PC-9 (cell line): ENCODE data around the gene ADISSP. TPM values are rescaled to one million over a fixed set of nuclear protein-coding genes. Genes with fewer than 3 reads are reported as not detected.

Source experiments
- Bru-seq: library from RNA; stranded (reverse); fragments of 400-500 nt; gene quantifications from one replicate; lab custom pipeline; 2021; lab: Mats Ljungman, UMichigan
- BruChase-seq, 2 experiments: library from RNA; stranded (reverse); fragments of 400-500 nt; gene quantifications; one replicate each; lab custom pipeline; 2021; lab: Mats Ljungman, UMichigan
- BruUV-seq: library from RNA; stranded (reverse); fragments of 400-500 nt; replicated peaks from 2 replicates; lab custom pipeline; 2021; lab: Mats Ljungman, UMichigan
- CTCF ChIA-PET: fragments of 300-600 bp; sonication (Branson Sonifier 250); formaldehyde crosslinking; loops from one replicate; lab custom pipeline; 2022; ENCODE audit warnings: antibody characterized with exemption; lab: Charles Lee
- POLR2A ChIA-PET: fragments of 300-600 bp; sonication (Branson Sonifier 250); formaldehyde crosslinking; loops from one replicate; lab custom pipeline; 2022; ENCODE audit warnings: antibody characterized with exemption; ENCODE audit not compliant: unreplicated experiment; lab: Charles Lee
- DNase-seq, 2 experiments: peaks; one replicate each; pipeline versions ENCODE4 v3.0.0 to v3.0.0-alpha.2; 2015 to 2022; ENCODE audit warnings: mixed read lengths in 1 of 2
- H2AFZ ChIP-seq: fragments of 200-600 bp; sonication (generic); 2 replicates; pipeline ENCODE4 v1.8.1; 2017; ENCODE audit warnings: antibody characterized with exemption
- H3F3A ChIP-seq: fragments of 200-600 bp; sonication (generic); 2 replicates; pipeline ENCODE4 v1.8.1; 2017; ENCODE audit warnings: antibody characterized with exemption, mild to moderate bottlenecking, low read depth; ENCODE audit not compliant: insufficient read depth
- H3K27ac ChIP-seq: fragments of 200-600 bp; sonication (generic); 2 replicates; pipeline ENCODE4 v1.6.1; 2016; ENCODE audit warnings: mixed run types
- H3K27me3 ChIP-seq: fragments of 200-600 bp; sonication (generic); 2 replicates; pipeline ENCODE4 v1.6.1; 2016; ENCODE audit warnings: low read depth, mixed run types; ENCODE audit not compliant: insufficient read depth
- H3K36me3 ChIP-seq: fragments of 200-600 bp; sonication (generic); 2 replicates; pipeline ENCODE4 v1.6.1; 2016; ENCODE audit warnings: low read depth, mixed run types
- H3K4me1 ChIP-seq: fragments of 200-600 bp; sonication (generic); replicated peaks from 2 replicates; pipeline ENCODE4 v1.6.1; 2016; ENCODE audit warnings: mixed run types; ENCODE audit not compliant: insufficient read depth
- H3K4me2 ChIP-seq: fragments of 200-600 bp; sonication (generic); 2 replicates; pipeline ENCODE4 v1.6.1; 2017; ENCODE audit warnings: mixed run types
- H3K4me3 ChIP-seq: fragments of 200-600 bp; sonication (generic); 2 replicates; pipeline ENCODE4 v1.6.1; 2016; ENCODE audit warnings: mixed run types
- H3K79me2 ChIP-seq: fragments of 200-600 bp; sonication (generic); 2 replicates; pipeline ENCODE4 v1.6.1; 2017; ENCODE audit warnings: low read depth, mixed run types
- H3K9me2 ChIP-seq: fragments of 200-600 bp; sonication (generic); 2 replicates; pipeline ENCODE4 v1.8.1; 2017; ENCODE audit warnings: mild to moderate bottlenecking; ENCODE audit not compliant: insufficient read depth
- H3K9me3 ChIP-seq: fragments of 200-600 bp; sonication (generic); 2 replicates; pipeline ENCODE4 v1.8.1; 2016; ENCODE audit warnings: low read depth; ENCODE audit not compliant: insufficient read depth
- H4K20me1 ChIP-seq: fragments of 200-600 bp; sonication (generic); 2 replicates; pipeline ENCODE4 v1.8.1; 2017; ENCODE audit not compliant: insufficient read depth
- EZH2 ChIP-seq: fragments of 200-600 bp; sonication (generic); IDR thresholded peaks from 2 replicates; pipeline ENCODE4 v1.8.0; 2017; ENCODE audit warnings: antibody characterized with exemption, low read depth
- intact Hi-C: fragments of 100-400 bp; cut with micrococcal nuclease; formaldehyde crosslinking; loops from one replicate; pipeline ENCODE4 v1.10.0; 2022; ENCODE audit not compliant: unreplicated experiment
- long read RNA-seq: library from polyadenylated mRNA; stranded (forward); transcript quantifications from one replicate; pipeline ENCODE4 v2.0.0, GENCODE V29; 2022
- total RNA-seq: library from RNA; stranded (reverse); gene quantifications from 2 replicates; pipeline ENCODE4 v1.2.3, GENCODE V29; 2021
- TF ChIP-seq, protein P1 (sequence below): fragments of 200-600 bp; sonication (generic); conservative IDR thresholded peaks from 2 replicates; pipeline ENCODE4 v1.6.1; 2017; ENCODE audit warnings: mixed run types, antibody characterized with exemption, mild to moderate bottlenecking, moderate library complexity

Gene ADISSP
- total RNA-seq (86.9 and 95.0 TPM in 2 replicates), Bru-seq, nascent RNA (percentile 52 among the genes with signal in this experiment), BruChase-seq, experiment 1, labeled RNA remaining after a 2-hour chase (percentile 51 among the genes with signal in this experiment), BruChase-seq, experiment 2, labeled RNA remaining after a 6-hour chase (percentile 62 among the genes with signal in this experiment)
- long read RNA-seq, transcript C20orf27-202 (6 exons, 1,886 nt) = major isoform, 216 of 233 reads
- long read RNA-seq, partial matches to known transcripts = 5 of 233 reads
- long read RNA-seq, other reads (novel, unspliced or antisense) = 9 of 233 reads

DNA sequence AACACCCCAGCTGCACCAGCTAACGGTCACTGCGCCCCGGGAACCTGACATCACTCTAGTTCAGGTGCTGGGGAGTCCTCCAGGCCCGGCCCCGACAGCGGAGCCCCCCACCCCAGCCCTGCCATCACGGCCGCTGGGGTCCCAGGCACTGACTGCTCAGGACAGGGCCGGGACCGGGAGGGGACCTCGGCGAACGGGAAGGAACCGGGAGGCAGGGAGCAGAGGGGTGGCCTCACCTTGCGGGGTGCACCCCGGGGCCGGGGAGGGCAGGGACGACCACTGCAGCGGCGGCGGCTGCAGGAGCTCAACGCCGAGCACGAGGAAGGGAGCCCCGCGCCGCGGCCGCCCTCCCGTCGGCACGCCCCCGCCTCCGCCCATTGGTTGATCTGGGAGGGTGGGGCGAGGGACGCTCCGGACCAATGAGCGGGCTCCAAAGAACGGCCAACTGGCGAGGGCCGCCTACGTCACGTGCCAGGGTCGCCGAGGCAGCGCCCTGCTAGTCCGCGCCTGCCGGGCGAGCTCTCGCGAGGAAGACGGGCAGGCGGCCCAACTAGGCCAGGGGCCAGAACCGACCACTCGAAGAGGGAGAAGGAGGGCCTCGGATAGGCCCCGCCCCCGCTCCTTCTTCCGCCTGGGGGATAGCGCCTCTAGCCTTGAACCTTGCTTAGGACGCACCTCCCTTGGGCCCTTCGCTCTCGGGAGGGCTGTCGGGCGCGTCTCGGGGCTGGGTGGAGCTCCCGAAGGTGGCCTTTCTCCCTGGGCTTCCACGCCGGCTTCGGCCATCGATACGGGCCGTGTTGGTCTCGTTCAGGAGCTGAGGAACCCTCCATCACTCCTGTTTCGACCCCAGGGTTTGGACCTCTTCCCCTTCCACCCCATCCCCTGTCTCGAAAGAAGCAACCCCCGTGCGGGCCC, at the start of gene ADISSP:
TSS of gene ADISSP (minus strand) at position 327 of the 915 bp plus-strand sequence. CDS start 7,653 bp downstream, outside the sequence.
- no peaks in the 10 kb centered on the region for H3K9me3 ChIP-seq
- no TSS peak for BruUV-seq
- peak; percentile 90 to 99 for DNase-seq
- H2AFZ ChIP-seq = peak within 1 kb of the TSS; percentile 96
- H3K4me1 ChIP-seq = peaks cover 25% of the 10 kb centered on the region
- ChIA-PET POLR2A (interaction anchor here (0.5 to 1.2 kb wide), 8 partner anchors 8 to 999 kb away, joined by 3 to 6 read pairs (median 3); partner anchors contain the start of genes CENPB and SPEF1), CTCF (interaction anchor here (0.6 to 2.3 kb wide), 5 partner anchors 14 to 204 kb away, joined by 3 to 7 read pairs (median 3); partner anchors contain the start of gene SPEF1)
- intact Hi-C loops = loop anchor here (1.0 kb wide), 1 partner anchor 14 kb away; the partner anchor contains the start of gene SPEF1
- no peaks in the 10 kb centered on the region for H3K9me2 ChIP-seq
- TF ChIP-seq, protein P1, sequence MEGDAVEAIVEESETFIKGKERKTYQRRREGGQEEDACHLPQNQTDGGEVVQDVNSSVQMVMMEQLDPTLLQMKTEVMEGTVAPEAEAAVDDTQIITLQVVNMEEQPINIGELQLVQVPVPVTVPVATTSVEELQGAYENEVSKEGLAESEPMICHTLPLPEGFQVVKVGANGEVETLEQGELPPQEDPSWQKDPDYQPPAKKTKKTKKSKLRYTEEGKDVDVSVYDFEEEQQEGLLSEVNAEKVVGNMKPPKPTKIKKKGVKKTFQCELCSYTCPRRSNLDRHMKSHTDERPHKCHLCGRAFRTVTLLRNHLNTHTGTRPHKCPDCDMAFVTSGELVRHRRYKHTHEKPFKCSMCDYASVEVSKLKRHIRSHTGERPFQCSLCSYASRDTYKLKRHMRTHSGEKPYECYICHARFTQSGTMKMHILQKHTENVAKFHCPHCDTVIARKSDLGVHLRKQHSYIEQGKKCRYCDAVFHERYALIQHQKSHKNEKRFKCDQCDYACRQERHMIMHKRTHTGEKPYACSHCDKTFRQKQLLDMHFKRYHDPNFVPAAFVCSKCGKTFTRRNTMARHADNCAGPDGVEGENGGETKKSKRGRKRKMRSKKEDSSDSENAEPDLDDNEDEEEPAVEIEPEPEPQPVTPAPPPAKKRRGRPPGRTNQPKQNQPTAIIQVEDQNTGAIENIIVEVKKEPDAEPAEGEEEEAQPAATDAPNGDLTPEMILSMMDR = no peak
- TF ChIP-seq EZH2 = no peak
- H3K36me3 ChIP-seq = no peaks in the 10 kb centered on the region
- H3K27me3 ChIP-seq = no peaks in the 10 kb centered on the region
- H3K79me2 ChIP-seq = peaks cover 16% of the 10 kb centered on the region
- H3K4me2 ChIP-seq = peak within 1 kb of the TSS; percentile 99
- peak within 1 kb of the TSS; percentile 60 for H3K27ac ChIP-seq
- H3K4me3 ChIP-seq = peak within 1 kb of the TSS; percentile 95
- no peaks in the 10 kb centered on the region; the same call in 1 of the 2 replicates for H4K20me1 ChIP-seq
- peaks cover 22% of the 10 kb centered on the region for H3F3A ChIP-seq

GRCh38 chr20:3815703-3816315, 48.3 kb upstream of the ADISSP start:
- H2AFZ ChIP-seq = no peak overlapping the region
- CTCF ChIA-PET = no interaction called here
- H3K4me3 ChIP-seq = no peak overlapping the region
- H3K4me1 ChIP-seq = peaks cover 25% of the 10 kb centered on the region
- intact Hi-C loops = no loop called here
- H3K4me2 ChIP-seq = no peak overlapping the region
- no peaks in the 10 kb centered on the region for H3K36me3 ChIP-seq
- H3K79me2 ChIP-seq = peaks cover under 1% of the 10 kb centered on the region; the same call in 1 of the 2 replicates
- no peak overlapping the region for H3K27ac ChIP-seq
- H4K20me1 ChIP-seq = no peaks in the 10 kb centered on the region
- no TSS peak for BruUV-seq
- no peaks in the 10 kb centered on the region for H3K9me3 ChIP-seq
- no peak for TF ChIP-seq EZH2
- TF ChIP-seq, protein P1 = no peak
- H3K9me2 ChIP-seq = no peaks in the 10 kb centered on the region
- no peak for DNase-seq
- no peaks in the 10 kb centered on the region for H3K27me3 ChIP-seq
- H3F3A ChIP-seq = peaks cover 22% of the 10 kb centered on the region
- POLR2A ChIA-PET = no interaction called here
